HG03108 (cell line): ENCODE data around the gene BACH2.
"Not testable (repeated sequence)": the region's sequence is repeated elsewhere in the genome, so short reads cannot be mapped to it uniquely, and the experiment has no call there.

ENCODE experiments used
- ATAC-seq: cut with Tn5 transposase; IDR thresholded peaks from one replicate; pipeline ENCODE4 v1.9.1; 2021; ENCODE audit warnings: moderate library complexity; ENCODE audit not compliant: unreplicated experiment

Gene BACH2

DNA sequence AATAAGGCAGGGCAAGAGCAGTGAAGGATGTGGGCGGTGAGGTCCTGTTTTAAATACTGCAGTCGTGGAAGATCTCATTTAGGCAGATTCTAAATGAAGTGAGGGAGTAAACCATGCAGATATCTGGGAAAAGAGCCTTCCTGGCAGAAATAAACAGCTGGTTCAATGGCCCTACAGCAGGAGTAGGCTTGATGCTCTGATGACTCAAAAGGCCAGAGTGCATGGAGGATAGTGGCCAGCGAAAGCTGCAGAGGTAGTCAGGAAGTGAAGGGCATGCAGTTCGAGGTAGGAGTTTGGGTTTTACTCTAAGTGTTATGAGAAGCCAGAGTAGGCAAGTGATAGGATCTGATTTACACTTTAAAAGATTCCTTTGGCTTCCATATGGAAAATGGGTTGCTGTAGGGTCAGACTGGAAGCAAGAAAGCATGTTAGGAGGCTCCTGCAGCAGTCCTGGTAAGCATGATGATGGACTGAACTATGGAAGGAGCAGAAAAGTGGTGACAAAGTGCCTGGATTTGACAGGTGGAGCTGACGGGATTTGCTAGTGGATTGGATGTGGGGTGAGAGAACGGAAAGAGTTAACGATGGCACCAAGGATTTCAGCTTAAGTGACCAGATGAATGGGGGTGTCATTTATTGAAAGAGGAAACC lies 252.3 kb downstream of the BACH2 start:
- no peak for ATAC-seq

GRCh38 chr6:90040931-90041330 lies 255.7 kb downstream of the BACH2 start:
- ATAC-seq, result no peak

DNA sequence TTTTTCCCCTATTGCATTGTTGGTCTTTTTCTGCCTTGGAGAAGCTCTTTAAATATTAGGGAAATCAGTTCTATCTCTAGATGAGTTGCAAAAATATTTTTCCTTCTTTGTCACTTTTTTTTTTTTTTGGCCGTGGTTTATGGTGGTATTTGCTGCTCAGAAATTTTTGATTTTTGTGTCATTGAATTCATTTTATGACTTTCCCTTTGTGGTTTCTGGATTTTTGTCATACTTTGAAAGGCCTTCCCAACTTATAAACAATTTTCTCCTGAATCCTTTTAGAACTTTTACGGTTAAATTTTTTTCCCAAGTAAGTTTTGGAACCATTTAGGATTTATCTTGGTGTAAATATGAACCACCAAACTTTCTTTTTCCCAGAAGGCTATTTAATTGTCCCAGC lies 256.7 kb downstream of the BACH2 start:
- no peak for ATAC-seq

GRCh38 chr6:90038961-90039653 lies 257.5 kb downstream of the BACH2 start:
- no peak for ATAC-seq

DNA sequence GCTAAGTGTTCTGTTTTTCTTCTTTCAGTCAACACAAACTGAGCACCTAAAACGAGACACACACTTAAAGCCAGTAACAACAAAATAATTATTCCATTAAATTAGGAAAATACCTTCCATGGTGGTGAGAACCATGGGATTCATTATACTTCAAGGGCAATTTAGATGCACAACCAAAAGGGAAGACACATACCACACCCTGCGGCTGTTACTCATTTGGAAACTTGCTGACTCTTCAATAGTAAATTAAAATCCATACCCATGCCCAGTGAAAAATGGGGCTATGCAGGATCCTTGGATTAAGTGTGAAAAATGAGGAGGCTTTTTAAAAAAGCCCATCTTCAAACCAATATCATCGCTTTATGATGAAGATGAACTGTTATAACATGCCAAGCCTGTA lies 259.7 kb downstream of the BACH2 start:
- ATAC-seq, result no peak

GRCh38 chr6:90035047-90035723 lies 261.5 kb downstream of the BACH2 start:
- no peak for ATAC-seq

- no peak for ATAC-seq
These were observed 262.8 kb downstream of the BACH2 start for GRCh38 chr6:90033746-90034271.

GRCh38 chr6:90032489-90033212 lies 264.0 kb downstream of the BACH2 start:
- not testable (repeated sequence) for ATAC-seq

GRCh38 chr6:90028995-90029635 lies 267.5 kb downstream of the BACH2 start:
- no peak for ATAC-seq

DNA sequence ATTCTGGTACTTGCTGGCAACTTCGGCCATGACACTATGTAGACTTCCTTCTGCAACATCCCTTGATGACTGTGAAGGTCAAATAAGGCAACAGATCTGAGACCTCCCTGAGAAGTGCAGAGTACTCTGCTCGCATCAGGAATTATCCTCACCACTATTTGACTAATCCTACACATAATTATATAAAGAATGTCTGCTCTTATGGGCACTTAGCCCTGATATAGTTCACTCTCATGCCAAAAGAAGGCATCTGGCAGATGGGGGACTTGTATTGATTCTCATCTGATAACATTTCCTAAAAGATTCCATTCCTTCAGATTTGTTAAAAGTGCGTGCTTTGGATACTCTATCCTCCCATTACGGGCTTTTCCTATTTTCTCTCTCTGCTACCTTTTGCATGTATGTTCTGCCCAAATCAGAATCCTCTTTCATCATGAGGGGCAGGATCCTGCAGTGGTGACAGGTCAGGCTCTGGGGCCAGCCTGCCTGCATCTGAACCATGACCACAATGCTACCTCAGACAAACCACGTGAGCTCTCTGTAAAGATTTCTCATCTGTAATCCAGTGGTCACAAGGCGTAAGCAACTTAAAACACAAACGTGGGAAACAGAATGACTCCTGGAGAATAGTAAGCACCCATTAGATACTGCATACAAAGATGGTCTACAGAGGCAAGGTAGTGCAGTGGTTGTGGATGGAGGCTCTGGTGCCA lies 268.4 kb downstream of the BACH2 start:
- no peak for ATAC-seq

DNA sequence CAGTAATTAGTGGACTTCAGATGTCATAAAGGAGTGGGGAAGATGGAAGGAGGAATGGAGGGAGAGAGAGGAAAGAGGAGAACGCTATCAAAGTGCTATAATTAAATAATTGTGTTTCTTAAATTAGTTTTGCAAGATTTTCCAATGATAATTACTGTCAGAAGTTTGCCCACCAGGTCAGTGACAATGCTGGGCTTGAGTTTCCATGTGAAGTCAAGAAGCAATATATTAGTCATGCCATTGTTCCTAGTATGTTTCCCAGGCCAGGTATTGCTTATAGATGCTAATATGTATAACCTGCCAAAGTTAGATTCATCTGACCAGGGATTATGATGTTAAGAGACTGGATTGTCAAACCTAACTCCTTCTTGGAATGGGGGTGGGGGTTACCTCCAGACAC lies 270.4 kb downstream of the BACH2 start:
- ATAC-seq, result no peak

DNA sequence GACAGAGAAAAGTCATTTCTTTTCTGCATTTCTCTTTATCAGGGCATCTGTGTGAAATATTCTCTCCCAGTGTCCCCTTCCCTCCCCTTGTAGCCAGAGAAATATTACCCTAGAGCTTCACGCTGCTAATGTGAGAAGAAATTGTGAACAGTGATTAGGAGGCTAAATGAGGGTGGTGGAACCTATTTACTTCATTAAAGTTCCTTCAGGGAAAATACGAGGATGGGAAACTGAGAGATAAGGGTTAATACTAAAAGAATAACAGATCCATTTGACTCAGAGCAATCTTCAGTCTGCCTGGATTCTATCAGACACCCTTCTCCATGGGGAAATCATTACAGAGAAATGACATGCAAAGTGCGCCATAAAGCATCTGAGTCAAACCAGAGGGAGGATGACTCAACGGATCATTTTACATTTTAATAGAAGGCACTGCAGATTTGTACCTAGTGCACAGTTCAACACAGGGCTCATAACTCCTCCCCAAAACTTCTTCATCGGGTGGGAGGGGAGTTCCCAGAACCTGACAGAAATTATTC lies 271.1 kb downstream of the BACH2 start:
- no peak for ATAC-seq

- no peak for ATAC-seq
These were observed 272.0 kb downstream of the BACH2 start for GRCh38 chr6:90024633-90025032.

GRCh38 chr6:90021711-90022110 lies 274.9 kb downstream of the BACH2 start:
- no peak for ATAC-seq

DNA sequence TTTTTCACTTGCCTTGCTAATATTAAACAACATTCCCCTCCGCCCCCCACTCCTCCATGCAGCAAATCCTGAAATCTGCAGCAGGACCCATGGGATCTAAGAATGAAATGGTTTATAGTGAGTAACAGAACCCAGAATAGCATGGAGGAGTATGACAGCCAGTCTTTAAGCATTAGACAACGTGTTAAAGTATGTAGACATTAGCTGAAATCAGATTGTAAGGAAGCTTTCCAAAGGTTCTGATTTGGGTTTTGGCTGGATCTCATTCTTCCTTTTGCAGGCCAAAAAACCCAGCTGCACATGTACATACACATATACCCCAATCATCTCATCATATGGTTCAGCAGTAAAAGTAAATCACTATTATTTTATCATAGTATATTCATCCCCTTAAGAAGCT lies 275.9 kb downstream of the BACH2 start:
- no peak for ATAC-seq

- no peak for ATAC-seq
These were observed 277.4 kb downstream of the BACH2 start for GRCh38 chr6:90019216-90019615.

DNA sequence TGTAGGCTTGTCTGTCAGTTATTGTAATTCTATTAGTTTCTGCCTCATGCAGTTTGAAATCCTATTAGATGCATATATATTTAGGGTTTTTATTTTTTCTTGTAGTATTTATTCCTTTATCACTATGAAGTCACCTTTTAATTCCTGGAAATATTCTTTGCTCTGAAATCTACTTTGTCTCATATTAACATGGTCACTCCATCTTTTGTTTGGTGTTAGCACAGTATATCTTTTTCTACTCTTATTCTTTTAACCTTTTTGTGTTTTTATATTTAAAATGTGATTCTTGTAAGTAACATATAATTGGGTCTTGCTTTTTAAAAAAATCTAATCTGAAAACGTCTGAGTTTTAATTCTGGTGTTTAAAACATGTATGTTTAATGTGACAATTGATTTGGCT lies 280.8 kb downstream of the BACH2 start:
- ATAC-seq, result no peak

DNA sequence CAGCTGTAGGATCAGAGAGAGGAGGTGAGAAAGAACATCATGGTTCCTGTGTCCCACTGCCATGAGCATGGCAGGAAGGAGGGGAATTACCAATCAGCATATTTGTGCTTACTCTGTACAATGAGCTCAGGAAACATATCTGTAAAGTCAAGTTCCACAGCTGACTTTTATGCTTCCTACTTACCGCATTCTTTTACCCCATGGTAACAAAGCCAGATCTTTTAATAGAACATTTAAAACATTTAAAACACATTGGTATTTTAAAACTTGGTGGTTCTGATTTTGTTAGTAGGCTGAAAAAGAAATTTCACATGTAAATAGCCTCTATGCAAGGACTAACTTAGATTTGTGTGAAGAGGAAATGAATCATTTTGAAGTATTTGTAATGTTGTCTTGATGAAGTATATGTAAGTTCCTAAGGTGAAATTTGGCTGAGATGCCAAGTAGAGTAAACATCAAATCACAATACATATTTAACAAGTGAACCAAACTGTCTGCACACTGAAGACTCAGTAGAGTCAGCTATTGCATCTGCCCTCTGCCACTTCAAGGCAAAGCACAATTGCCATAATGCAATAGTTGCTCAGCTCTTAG lies 287.6 kb downstream of the BACH2 start:
- ATAC-seq, result peak; percentile 29

- ATAC-seq, result peak; percentile 76
These were observed 288.3 kb downstream of the BACH2 start for GRCh38 chr6:90008189-90008907.
